ENCODE data around the gene TRPM2.

DNA sequence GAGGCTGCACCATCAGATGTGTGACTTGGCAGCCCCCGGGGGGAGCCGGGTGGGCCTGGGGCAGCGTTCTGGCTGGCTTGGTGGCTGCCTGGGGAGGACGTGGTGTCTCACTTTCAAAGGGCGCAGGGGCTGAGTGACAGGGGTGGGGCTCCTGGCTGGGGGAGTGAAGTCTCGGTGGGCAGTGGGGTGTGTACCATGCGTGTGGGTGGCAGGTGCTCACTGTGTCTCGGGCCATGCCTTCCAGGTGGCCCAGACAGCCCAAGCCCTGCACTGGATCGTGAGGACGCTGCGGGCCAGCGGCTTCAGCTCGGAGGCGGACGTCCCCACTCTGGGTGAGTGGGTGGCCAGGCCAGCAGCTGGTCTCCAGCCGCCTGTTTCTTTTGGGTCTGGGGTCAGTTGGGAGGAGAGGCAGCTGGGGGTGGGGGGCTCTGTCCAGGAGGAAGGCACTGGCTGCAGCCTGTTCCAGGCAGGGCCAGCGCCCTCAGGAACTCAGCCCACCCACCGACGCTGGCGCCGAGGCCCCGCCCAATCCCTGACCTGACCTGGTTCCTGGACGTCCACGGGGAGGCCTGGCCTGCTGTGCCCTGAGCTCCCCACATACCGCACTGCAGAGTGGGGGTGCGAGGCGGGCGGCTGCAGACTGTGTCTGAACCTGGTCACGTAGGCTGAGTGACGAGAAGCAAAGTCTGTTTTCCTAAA, 71.3 kb downstream of the TRPM2 start:
- TF ChIP-seq EP300 (IDR thresholded peaks at IDR 0.05) (no peak), CTCF (IDR thresholded peaks at IDR 0.05) (no peak), POLR2AphosphoS5 (IDR thresholded peaks at IDR 0.05) (no peak), POLR2A (IDR thresholded peaks at IDR 0.05) (no peak)

Data from stomach (tissue), 4 donors.